WTC11 (cell line): ENCODE results near the gene SNX3.

Experiments
- JUN ChIP-seq: sonication (generic); formaldehyde crosslinking; IDR thresholded peaks from 2 replicates; pipeline ENCODE4 v1.8.0; 2023; ENCODE audit warnings: mild to moderate bottlenecking, missing genetic modification reagents
- MXD4 ChIP-seq: fragments of 250-450 bp; sonication (Bioruptor Pico); IDR thresholded peaks from 2 replicates; pipeline ENCODE4 v1.8.0; 2021; ENCODE audit warnings: mild to moderate bottlenecking, moderate library complexity, borderline replicate concordance
- TF ChIP-seq, protein P1 (sequence below): fragments of 200-600 bp; IDR thresholded peaks from 2 replicates; pipeline ENCODE4 v1.8.0; 2022; ENCODE audit warnings: antibody characterized with exemption
- TF ChIP-seq, protein P2 (sequence below): sonication (generic); formaldehyde crosslinking; IDR thresholded peaks from 2 replicates; pipeline ENCODE4 v1.8.0; 2022; ENCODE audit warnings: missing genetic modification reagents

DNA sequence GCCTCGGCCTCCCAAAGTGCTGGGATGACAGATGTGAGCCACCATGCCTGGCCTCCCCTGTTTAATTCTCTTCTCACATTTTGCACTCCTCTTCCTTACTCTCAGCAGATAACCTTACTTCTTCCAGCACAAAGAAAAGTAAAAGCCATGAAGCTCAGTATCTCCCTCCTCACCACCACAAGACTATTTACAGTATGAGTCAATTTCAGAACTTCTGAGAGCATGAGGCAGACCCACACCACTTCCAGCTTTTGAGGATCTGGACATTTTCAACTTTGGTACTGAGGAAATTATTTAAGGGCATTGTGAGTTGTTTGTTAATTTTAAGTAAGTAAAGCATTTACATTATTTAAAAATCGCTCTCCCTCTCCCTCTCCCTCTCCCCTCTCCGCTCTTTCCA is 8.0 kb upstream of the SNX3 start:
- TF ChIP-seq MXD4 (CRISPR knock-in tag) (no peak), JUN (no peak)
- TF ChIP-seq, protein P1, sequence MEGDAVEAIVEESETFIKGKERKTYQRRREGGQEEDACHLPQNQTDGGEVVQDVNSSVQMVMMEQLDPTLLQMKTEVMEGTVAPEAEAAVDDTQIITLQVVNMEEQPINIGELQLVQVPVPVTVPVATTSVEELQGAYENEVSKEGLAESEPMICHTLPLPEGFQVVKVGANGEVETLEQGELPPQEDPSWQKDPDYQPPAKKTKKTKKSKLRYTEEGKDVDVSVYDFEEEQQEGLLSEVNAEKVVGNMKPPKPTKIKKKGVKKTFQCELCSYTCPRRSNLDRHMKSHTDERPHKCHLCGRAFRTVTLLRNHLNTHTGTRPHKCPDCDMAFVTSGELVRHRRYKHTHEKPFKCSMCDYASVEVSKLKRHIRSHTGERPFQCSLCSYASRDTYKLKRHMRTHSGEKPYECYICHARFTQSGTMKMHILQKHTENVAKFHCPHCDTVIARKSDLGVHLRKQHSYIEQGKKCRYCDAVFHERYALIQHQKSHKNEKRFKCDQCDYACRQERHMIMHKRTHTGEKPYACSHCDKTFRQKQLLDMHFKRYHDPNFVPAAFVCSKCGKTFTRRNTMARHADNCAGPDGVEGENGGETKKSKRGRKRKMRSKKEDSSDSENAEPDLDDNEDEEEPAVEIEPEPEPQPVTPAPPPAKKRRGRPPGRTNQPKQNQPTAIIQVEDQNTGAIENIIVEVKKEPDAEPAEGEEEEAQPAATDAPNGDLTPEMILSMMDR = no peak
- TF ChIP-seq, protein P2, sequence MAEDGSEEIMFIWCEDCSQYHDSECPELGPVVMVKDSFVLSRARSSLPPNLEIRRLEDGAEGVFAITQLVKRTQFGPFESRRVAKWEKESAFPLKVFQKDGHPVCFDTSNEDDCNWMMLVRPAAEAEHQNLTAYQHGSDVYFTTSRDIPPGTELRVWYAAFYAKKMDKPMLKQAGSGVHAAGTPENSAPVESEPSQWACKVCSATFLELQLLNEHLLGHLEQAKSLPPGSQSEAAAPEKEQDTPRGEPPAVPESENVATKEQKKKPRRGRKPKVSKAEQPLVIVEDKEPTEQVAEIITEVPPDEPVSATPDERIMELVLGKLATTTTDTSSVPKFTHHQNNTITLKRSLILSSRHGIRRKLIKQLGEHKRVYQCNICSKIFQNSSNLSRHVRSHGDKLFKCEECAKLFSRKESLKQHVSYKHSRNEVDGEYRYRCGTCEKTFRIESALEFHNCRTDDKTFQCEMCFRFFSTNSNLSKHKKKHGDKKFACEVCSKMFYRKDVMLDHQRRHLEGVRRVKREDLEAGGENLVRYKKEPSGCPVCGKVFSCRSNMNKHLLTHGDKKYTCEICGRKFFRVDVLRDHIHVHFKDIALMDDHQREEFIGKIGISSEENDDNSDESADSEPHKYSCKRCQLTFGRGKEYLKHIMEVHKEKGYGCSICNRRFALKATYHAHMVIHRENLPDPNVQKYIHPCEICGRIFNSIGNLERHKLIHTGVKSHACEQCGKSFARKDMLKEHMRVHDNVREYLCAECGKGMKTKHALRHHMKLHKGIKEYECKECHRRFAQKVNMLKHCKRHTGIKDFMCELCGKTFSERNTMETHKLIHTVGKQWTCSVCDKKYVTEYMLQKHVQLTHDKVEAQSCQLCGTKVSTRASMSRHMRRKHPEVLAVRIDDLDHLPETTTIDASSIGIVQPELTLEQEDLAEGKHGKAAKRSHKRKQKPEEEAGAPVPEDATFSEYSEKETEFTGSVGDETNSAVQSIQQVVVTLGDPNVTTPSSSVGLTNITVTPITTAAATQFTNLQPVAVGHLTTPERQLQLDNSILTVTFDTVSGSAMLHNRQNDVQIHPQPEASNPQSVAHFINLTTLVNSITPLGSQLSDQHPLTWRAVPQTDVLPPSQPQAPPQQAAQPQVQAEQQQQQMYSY = no peak
